Large intestine (tissue), 3 donors: ENCODE data around the gene HEPACAM. TPM values are rescaled to one million over a fixed set of nuclear protein-coding genes. Genes with fewer than 3 reads are reported as not detected.

ENCODE experiments used
- DNase-seq, 2 donors: peaks; one replicate each; pipeline versions ENCODE4 v3.0.0 to v3.0.0-alpha.2; 2013
- H3K27ac ChIP-seq: one replicate; pipeline ENCODE4 v1.5.1; 2013; ENCODE audit warnings: low read length
- H3K27me3 ChIP-seq: 2 replicates; pipeline ENCODE4 v1.6.1; 2013; ENCODE audit warnings: low read length; ENCODE audit not compliant: control insufficient read depth, insufficient read depth
- H3K36me3 ChIP-seq: 2 replicates; pipeline ENCODE4 v1.6.1; 2013; ENCODE audit warnings: low read length; ENCODE audit not compliant: control insufficient read depth, insufficient read depth
- H3K4me1 ChIP-seq: one replicate; pipeline ENCODE4 v1.6.1; 2013; ENCODE audit warnings: low read length; ENCODE audit not compliant: control insufficient read depth, insufficient read depth
- H3K4me3 ChIP-seq: one replicate; pipeline ENCODE4 v1.5.1; 2013; ENCODE audit warnings: low read length
- H3K9me3 ChIP-seq: one replicate; pipeline ENCODE4 v1.6.1; 2013; ENCODE audit warnings: mild to moderate bottlenecking, low read depth, low read length, moderate library complexity; ENCODE audit not compliant: control insufficient read depth
- WGBS: methylation state at CpG from one replicate; pipeline ENCODE4 v1.1.5; 2013; ENCODE audit warnings: low lambda C conversion rate; ENCODE audit not compliant: insufficient coverage; 5-methylcytosine and 5-hydroxymethylcytosine counted together
- polyA plus RNA-seq: library from polyadenylated mRNA; unstranded; fragments of 120-200 nt; gene quantifications from one replicate; pipeline ENCODE4 v1.2.1, GENCODE V29; 2013

The HEPACAM gene
- polyA plus RNA-seq, 1 donor, result 0.04 TPM

DNA sequence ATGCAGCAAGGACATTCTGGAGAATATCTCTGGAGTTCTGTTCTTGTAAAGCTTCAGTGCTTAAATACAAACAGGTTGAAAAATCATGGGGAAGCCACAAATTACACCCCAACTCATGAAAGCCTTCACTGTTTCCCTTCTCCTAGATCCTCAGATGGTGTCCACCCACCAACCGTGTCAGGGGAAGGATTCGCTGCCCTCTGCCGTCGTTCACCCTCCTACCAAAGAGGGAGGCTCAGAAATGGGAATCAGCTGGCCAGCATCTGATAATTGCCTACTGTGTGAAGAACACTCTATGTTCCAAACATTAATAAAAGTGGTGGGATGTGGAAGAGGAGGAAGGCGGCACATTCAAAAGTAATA, 7.4 kb upstream of the HEPACAM start:
- Histone ChIP-seq H3K9me3 (no peaks in the 10 kb centered on the region), H3K27me3 (no peaks in the 10 kb centered on the region), H3K4me3 (no peak overlapping the region), H3K4me1 (peaks cover 3% of the 10 kb centered on the region), H3K27ac (no peak overlapping the region), H3K36me3 (no peaks in the 10 kb centered on the region)
- no peak for DNase-seq
- WGBS, result no CpG with 5 or more reads among the region's 5 CpGs

DNA sequence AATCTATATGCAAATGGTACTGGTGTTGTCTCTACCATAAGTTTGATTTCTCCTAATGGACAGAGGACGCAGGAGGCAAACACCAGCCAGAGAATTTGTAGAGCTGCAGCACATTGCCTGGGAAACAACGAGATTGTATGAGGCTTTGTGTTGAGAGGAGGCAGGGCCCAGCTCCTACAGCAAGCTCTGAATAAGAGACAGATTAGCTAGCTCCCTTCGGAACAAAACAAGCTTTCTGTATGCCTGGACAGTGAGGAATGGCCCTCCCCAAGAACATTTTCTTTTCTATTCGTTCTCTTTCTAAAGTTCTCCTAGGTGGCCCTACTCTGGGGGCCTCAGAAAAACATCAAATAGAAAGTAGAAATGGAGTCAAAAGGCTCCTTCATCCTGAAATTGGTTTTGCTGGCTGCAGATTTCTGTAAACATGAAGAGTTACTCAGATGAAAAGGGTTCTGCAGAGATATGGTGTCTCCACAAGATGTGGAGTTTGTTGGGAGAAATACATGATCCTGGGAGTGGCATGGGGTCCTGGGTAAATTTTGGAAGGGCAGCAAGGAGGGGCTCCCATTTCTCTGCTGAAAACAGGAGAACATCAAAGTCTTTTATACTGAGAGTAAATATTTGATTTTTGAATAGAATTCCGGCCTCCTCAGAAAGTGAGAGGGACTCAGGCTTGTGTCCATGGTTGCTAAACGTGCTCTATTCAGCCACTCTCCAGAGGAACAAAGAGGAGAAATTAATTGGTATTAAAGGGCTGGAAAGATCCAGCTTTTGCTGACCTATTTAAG, 6.8 kb upstream of the HEPACAM start:
- Histone ChIP-seq H3K27me3 (no peaks in the 10 kb centered on the region), H3K27ac (no peak overlapping the region), H3K4me1 (peaks cover 3% of the 10 kb centered on the region), H3K4me3 (no peak overlapping the region), H3K9me3 (no peaks in the 10 kb centered on the region), H3K36me3 (no peaks in the 10 kb centered on the region)
- DNase-seq, result no peak
- WGBS, result 80% methylated on average over 1 of the region's 6 CpGs

DNA sequence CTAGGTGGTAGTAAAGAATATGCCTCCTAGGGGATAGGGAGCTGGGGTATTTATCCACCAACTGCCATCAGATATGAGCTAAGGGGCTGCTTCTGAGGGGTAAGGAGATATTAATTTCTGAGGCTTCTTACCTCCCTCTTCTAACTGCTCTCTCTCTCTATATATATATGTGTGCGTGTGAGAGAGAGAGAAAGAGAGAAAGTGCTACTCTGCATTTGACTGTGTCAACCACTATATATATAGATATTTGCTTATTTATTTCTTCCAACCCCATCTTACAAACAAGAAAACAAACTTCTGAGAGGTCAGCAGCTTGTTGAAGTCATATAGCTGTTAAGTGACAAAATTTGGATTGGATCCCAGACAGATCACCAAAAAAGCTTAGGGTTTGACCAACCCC, 5.9 kb upstream of the HEPACAM start:
- Histone ChIP-seq H3K9me3 (no peaks in the 10 kb centered on the region), H3K36me3 (no peaks in the 10 kb centered on the region), H3K27me3 (peaks cover under 1% of the 10 kb centered on the region), H3K4me1 (peaks cover 3% of the 10 kb centered on the region), H3K27ac (no peak overlapping the region), H3K4me3 (no peak overlapping the region)
- no CpG with 5 or more reads among the region's 1 CpG for WGBS
- DNase-seq, result no peak

DNA sequence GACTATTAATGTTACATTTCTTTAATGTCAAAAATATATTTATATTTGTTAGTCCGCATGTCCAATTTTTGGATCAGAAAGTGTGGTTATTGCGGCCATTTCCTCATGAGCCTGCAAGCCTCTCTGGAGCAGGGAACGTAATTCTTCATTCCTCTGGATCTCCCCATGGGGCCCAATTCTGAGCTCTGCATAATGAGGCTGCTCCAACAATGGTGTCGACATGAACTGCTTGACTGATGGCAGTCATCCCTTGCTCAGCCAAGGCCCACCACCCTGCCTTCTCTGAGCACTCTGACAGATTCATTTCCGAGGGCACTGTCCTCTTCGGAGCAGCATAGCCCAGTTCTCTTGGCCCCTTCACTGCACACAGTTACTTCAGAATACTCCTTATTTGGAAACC, 3.1 kb upstream of the HEPACAM start:
- Histone ChIP-seq H3K27me3 (peaks cover 5% of the 10 kb centered on the region), H3K4me3 (no peak overlapping the region), H3K27ac (no peak overlapping the region), H3K4me1 (peaks cover 3% of the 10 kb centered on the region), H3K9me3 (no peaks in the 10 kb centered on the region), H3K36me3 (no peaks in the 10 kb centered on the region)
- WGBS, result no CpG with 5 or more reads among the region's 6 CpGs
- no peak for DNase-seq

DNA sequence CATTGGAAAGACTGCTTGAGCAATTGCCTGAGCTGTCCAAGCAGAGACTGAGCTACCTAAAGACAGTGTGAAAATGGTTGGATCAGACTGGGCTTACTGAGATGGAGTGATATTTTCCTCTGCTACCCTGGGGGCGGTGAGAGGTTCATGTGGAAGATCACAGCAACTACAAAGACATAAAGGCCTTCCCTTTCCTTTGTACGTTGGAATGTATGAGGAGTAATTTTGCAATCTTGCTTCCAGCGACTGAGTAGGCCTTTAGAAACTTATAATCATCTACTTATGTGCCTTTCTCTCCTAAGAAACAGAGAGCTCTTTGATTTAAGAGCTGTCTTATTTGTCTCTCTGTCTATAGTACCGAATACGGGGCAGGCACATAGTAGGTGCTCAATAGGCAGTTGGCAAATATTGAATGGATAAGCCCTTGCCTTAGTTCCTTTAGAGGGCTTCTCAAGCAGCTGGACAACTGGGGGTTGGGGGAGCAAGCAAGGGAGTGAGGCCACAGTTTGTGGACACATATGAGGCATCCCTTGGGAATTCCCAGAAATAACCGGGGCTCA, 2.4 kb upstream of the HEPACAM start:
- DNase-seq, result no peak
- no peak overlapping the region for H3K27ac ChIP-seq
- peaks cover 5% of the 10 kb centered on the region for H3K27me3 ChIP-seq
- H3K36me3 ChIP-seq, result no peaks in the 10 kb centered on the region
- WGBS, result 80% methylated on average over 1 of the region's 6 CpGs
- no peaks in the 10 kb centered on the region for H3K4me1 ChIP-seq
- no peaks in the 10 kb centered on the region for H3K9me3 ChIP-seq
- no peak overlapping the region for H3K4me3 ChIP-seq

DNA sequence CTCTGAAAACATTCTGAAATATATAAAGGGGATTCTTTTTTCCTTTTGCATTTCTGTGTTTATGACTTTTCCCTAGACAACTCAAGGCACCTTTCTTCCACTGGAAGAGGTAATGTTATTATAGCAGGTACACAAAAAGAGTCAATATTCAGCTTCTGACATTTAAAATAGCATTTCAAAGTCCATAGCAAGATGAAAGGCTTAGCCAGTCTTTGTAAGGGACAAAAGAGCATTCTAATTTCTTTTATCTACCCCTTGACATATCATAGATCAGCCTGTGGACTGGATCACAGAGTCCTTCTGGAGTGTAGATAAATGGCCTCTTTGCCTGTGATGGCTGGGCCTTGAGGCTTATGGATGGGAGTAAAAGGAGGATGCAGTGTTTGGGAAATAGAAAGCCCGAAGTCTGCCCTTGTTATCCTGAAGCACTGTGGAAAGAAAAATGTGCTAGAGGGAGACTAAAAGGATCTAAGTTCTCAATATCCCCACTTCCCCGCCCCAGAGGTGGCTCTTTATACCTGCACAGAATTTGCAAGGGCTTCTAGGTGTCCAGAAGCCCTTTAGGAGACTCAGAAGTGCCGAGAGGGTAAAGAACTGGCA, 1.6 kb upstream of the HEPACAM start:
- no peak for DNase-seq
- H3K9me3 ChIP-seq, result no peaks in the 10 kb centered on the region
- peaks cover 5% of the 10 kb centered on the region for H3K27me3 ChIP-seq
- H3K4me3 ChIP-seq, result no peak overlapping the region
- WGBS, result no CpG with 5 or more reads among the region's 3 CpGs
- no peaks in the 10 kb centered on the region for H3K4me1 ChIP-seq
- H3K27ac ChIP-seq, result no peak overlapping the region
- no peaks in the 10 kb centered on the region for H3K36me3 ChIP-seq

DNA sequence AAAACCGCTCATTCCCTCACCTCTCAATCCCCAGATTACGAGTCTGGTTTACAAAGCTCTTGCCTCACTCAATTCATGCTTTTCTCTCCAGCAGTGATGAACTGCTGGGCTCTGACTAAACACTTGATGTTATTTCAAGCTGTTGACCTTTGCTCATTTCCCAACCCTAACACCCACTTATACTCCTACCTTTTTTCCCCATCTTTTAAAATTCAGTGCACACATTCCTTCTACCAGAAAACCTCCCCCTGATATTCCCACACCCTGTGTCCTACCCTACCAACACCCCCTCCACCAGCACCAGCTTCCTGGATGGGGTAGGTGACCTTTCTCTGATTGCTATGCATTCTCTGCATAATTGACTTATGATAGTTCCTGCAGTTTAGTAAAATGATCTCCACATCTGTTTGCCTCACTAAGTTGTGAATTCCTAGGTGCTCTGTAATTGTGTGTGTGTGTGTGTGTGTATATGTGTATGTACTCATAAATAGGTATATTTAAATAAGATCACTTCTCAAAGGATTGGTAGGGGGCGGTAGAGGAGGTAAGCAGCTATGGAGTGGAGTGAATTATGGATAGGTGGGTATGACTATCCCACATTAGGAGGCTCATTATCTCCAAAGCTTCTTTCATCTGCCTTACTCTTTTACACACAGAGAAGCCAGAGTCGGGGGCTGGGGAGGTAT, 842 bp downstream of the HEPACAM start:
- Histone ChIP-seq H3K27ac (no peak overlapping the region), H3K4me1 (no peaks in the 10 kb centered on the region), H3K4me3 (no peak overlapping the region), H3K27me3 (peaks cover 5% of the 10 kb centered on the region), H3K9me3 (no peaks in the 10 kb centered on the region), H3K36me3 (no peaks in the 10 kb centered on the region)
- no CpG with 5 or more reads among the region's 4 CpGs for WGBS
- peak in 1 of 2 donors; percentile 38 for DNase-seq

DNA sequence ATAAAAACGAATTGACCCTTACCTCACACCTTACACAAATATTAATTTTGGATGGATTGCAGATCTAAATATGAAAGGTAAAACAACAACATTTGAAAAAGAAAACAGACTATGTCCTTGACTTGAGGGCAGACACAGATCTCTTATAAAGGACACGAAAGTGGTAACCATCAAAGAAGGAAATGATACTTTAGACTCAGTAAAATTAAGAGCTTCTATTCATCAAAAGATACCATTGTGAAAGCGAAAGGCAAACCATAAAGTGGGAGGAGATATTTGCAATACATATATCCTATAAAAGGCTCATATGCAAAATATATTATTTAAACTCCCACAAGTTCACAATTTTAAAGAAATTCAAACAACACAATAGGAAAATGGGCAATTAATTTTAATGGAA, 5.0 kb downstream of the HEPACAM start:
- H3K36me3 ChIP-seq, result no peaks in the 10 kb centered on the region
- no peaks in the 10 kb centered on the region for H3K9me3 ChIP-seq
- H3K27me3 ChIP-seq, result peaks cover under 1% of the 10 kb centered on the region
- WGBS, result 100% methylated on average over 1 of the region's 3 CpGs
- no peaks in the 10 kb centered on the region for H3K4me1 ChIP-seq
- DNase-seq, result no peak
- no peak overlapping the region for H3K27ac ChIP-seq
- H3K4me3 ChIP-seq, result no peak overlapping the region

DNA sequence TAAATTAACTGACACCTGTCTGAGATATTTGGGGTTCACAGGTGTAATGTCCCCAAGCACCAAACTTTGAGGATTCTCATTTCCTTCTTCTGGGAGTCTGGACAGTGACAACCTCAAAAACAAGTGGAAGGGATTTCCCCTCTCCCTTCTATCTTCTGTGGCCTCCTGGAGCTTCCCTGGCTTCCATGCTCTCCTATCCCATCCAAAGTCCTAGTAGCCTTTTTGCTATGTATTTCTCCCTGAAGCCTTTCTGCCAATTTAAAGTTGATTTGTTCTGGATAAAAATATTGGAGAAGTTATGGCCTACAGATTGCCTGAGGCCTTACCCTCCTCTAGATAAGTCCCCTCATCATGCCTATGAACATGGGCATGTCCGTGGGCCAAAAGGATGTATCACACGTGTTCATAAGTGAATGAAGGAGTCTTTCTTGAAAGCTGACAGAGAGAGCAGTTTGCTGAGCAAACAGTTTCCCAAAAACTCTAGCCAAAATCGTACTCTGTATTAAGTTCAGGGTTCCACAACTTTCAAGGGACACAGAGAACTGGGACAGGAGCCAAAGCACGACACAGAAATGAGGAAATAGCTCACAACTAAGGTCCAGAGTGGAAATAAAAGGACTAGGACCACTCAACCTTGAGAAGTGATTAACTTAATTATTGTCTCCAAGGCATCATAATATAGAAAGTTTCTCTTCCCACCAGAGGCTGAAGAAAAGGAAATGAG, 6.7 kb downstream of the HEPACAM start:
- no CpG with 5 or more reads among the region's 4 CpGs for WGBS

DNA sequence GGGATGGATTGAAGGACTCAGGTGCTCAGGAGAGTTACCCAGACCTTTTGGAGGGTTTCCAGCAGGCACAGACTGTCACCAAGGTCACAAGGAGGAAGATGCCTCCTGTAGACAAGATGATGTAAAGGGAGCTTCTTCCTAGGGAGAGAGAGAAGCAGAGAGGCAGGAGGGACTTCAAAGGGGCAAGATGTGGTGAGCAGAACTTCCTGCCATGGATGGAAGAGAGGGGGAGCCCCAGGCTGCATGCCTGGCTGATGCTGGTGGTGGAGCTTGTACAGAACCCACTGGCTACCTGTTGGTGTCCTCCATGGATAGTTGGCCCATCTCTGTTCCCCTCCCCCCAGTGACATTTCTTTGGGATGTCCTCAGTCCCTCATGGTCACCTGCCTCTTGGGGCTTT, 12.6 kb downstream of the HEPACAM start:
- H3K4me1 ChIP-seq, result peaks cover 4% of the 10 kb centered on the region
- no peaks in the 10 kb centered on the region for H3K36me3 ChIP-seq
- peaks cover 41% of the 10 kb centered on the region for H3K27me3 ChIP-seq
- no peak overlapping the region for H3K4me3 ChIP-seq
- no peak for DNase-seq
- H3K27ac ChIP-seq, result no peak overlapping the region
- no peaks in the 10 kb centered on the region for H3K9me3 ChIP-seq

More for the DNA sequence above, 6.7 kb downstream of the HEPACAM start:
- H3K27ac ChIP-seq, result no peak overlapping the region
- H3K4me3 ChIP-seq, result no peak overlapping the region
- no peak for DNase-seq
- H3K36me3 ChIP-seq, result no peaks in the 10 kb centered on the region
- peaks cover 2% of the 10 kb centered on the region for H3K27me3 ChIP-seq
- H3K4me1 ChIP-seq, result no peaks in the 10 kb centered on the region
- no peaks in the 10 kb centered on the region for H3K9me3 ChIP-seq
